Liver (tissue), 9 donors: Measurements from ENCODE around the gene TSPOAP1. TPM values are rescaled to one million over a fixed set of nuclear protein-coding genes. Genes with fewer than 3 reads are reported as not detected.

Source experiments
- DNase-seq: peaks from one replicate; pipeline ENCODE4 v3.0.0-alpha.2; 2017; ENCODE audit warnings: low spot score
- H3K27ac ChIP-seq, 2 donors: one replicate each; pipeline ENCODE4 v1.7.0; 2013; ENCODE audit warnings: inconsistent platforms in 2 of 2, low read length in 2 of 2, control low read depth in 1 of 2, low read depth in 1 of 2, mild to moderate bottlenecking in 1 of 2
- H3K27me3 ChIP-seq, 4 donors: one replicate each; pipeline versions ENCODE4 v1.6.1 to v1.7.0; 2013; ENCODE audit warnings: low read length in 3 of 4, inconsistent platforms in 1 of 4, mild to moderate bottlenecking in 1 of 4, moderate library complexity in 1 of 4; ENCODE audit not compliant: control insufficient read depth in 4 of 4, insufficient read depth in 4 of 4
- H3K36me3 ChIP-seq, 4 donors: one replicate each; pipeline versions ENCODE4 v1.6.1 to v1.7.0; 2013; ENCODE audit warnings: low read length in 3 of 4, mild to moderate bottlenecking in 3 of 4, low read depth in 1 of 4, moderate library complexity in 1 of 4; ENCODE audit not compliant: control insufficient read depth in 4 of 4, insufficient read depth in 3 of 4
- H3K4me1 ChIP-seq, 4 donors: one replicate each; pipeline versions ENCODE4 v1.6.1 to v1.7.0; 2013; ENCODE audit warnings: low read length in 3 of 4, mild to moderate bottlenecking in 3 of 4, moderate library complexity in 1 of 4; ENCODE audit not compliant: control insufficient read depth in 4 of 4, insufficient read depth in 4 of 4
- H3K4me3 ChIP-seq, 3 donors: one replicate each; pipeline versions ENCODE4 v1.6.1 to v1.7.0; 2013; ENCODE audit warnings: low read length in 3 of 3, control low read depth in 1 of 3, low read depth in 1 of 3, mild to moderate bottlenecking in 1 of 3
- H3K9ac ChIP-seq, 2 donors: one replicate each; pipeline ENCODE4 v1.7.0; 2013; ENCODE audit warnings: low read length in 2 of 2, mild to moderate bottlenecking in 2 of 2, moderate library complexity in 2 of 2, control low read depth in 1 of 2, low read depth in 1 of 2
- H3K9me3 ChIP-seq, 4 donors: one replicate each; pipeline versions ENCODE4 v1.6.1 to v1.7.0; 2013; ENCODE audit warnings: low read length in 3 of 4; ENCODE audit not compliant: control insufficient read depth in 4 of 4
- ATF3 ChIP-seq: IDR thresholded peaks from 2 replicates; pipeline ENCODE4 v1.6.1; 2016; ENCODE audit warnings: antibody characterized with exemption
- CTCF ChIP-seq: fragments of 150-350 bp; IDR thresholded peaks from 2 replicates; pipeline ENCODE4 v1.5.1; 2017; ENCODE audit warnings: improper control_type of control experiment, low read depth, low read length; ENCODE audit not compliant: missing input control
- FOXA1 ChIP-seq: IDR thresholded peaks from 2 replicates; pipeline ENCODE4 v1.6.1; 2016; ENCODE audit warnings: antibody characterized with exemption
- FOXA2 ChIP-seq: IDR thresholded peaks from 2 replicates; pipeline ENCODE4 v1.6.1; 2016; ENCODE audit warnings: antibody characterized with exemption
- GABPA ChIP-seq, 2 donors: IDR thresholded peaks in 1 of 2; conservative IDR thresholded peaks in 1 of 2; 2 replicates each; pipeline ENCODE4 v1.6.1; 2016; ENCODE audit warnings: antibody characterized with exemption in 2 of 2, mild to moderate bottlenecking in 1 of 2, moderate library complexity in 1 of 2
- NR2F2 ChIP-seq: IDR thresholded peaks from 2 replicates; pipeline ENCODE4 v1.6.1; 2016; ENCODE audit warnings: antibody characterized with exemption
- RXRA ChIP-seq, 2 donors: IDR thresholded peaks; 2 replicates each; pipeline ENCODE4 v1.6.1; 2017 to 2018; ENCODE audit warnings: antibody characterized with exemption in 2 of 2, mild to moderate bottlenecking in 1 of 2
- SP1 ChIP-seq: IDR thresholded peaks from 2 replicates; pipeline ENCODE4 v1.6.1; 2018; ENCODE audit warnings: antibody characterized with exemption, mild to moderate bottlenecking
- TAF1 ChIP-seq: conservative IDR thresholded peaks from 2 replicates; pipeline ENCODE4 v1.6.1; 2016; ENCODE audit warnings: antibody characterized with exemption, mild to moderate bottlenecking
- WGBS: extraction: QIAGEN DNeasy Blood & Tissue Kit; methylation state at CpG from one replicate; pipeline ENCODE4 v1.1.7; 2013; 5-methylcytosine and 5-hydroxymethylcytosine counted together
- polyA plus RNA-seq, 2 donors: library from polyadenylated mRNA; stranded (reverse) in 1 of 2; unstranded in 1 of 2; fragments of 200-250 nt in 1 of 2; fragments of >200 nt in 1 of 2; fragmentation: Nextera tagmentation in 1 of 2; extraction: Ambion mirVana in 1 of 2; gene quantifications; one replicate each; pipeline versions ENCODE4 v1.2.1 to v1.2.3, GENCODE V29; 2013 to 2015
- total RNA-seq, 2 donors: library from RNA; depleted of rRNA; stranded (reverse); fragments of >200 nt; gene quantifications; one replicate each; pipeline ENCODE4 v1.2.3, GENCODE V29; 2014
- TF ChIP-seq, protein P1 (sequence below): IDR thresholded peaks from 2 replicates; pipeline ENCODE4 v1.6.1; 2016; ENCODE audit warnings: antibody characterized with exemption
- TF ChIP-seq, protein P2 (sequence below): IDR thresholded peaks from 2 replicates; pipeline ENCODE4 v1.6.1; 2016; ENCODE audit warnings: antibody characterized with exemption
- TF ChIP-seq, protein P3 (sequence below): IDR thresholded peaks from 2 replicates; pipeline ENCODE4 v1.6.1; 2016; ENCODE audit warnings: antibody characterized with exemption, mild to moderate bottlenecking
- donor health status: healthy.
- donor health status: healthy.
- donor health status: healthy.
- donor health status: healthy.
- donor health status: healthy.

Gene TSPOAP1
- total and polyA plus RNA-seq, 4 donors = 1.5 to 4.6 (median 2.6) TPM

GRCh38 chr17:58267347-58268324 lies 61.0 kb downstream of the TSPOAP1 start:
- Histone ChIP-seq H3K9me3 (no peaks in the 10 kb centered on the region), H3K27ac (no peak overlapping the region), H3K9ac (no peak overlapping the region), H3K4me1 (no peaks in the 10 kb centered on the region), H3K4me3 (no peak overlapping the region), H3K27me3 (peaks cover 0 to 4% (median 2%) of the 10 kb centered on the region in 4 donors), H3K36me3 (no peaks in the 10 kb centered on the region)
- WGBS = 78% methylated on average over 22 of the region's 22 CpGs
- peak; percentile 25 for DNase-seq
- TF ChIP-seq CTCF = no peak
- TF ChIP-seq NR2F2 = no peak
- TF ChIP-seq, protein P1, sequence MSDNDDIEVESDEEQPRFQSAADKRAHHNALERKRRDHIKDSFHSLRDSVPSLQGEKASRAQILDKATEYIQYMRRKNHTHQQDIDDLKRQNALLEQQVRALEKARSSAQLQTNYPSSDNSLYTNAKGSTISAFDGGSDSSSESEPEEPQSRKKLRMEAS = no peak
- TF ChIP-seq, protein P2, sequence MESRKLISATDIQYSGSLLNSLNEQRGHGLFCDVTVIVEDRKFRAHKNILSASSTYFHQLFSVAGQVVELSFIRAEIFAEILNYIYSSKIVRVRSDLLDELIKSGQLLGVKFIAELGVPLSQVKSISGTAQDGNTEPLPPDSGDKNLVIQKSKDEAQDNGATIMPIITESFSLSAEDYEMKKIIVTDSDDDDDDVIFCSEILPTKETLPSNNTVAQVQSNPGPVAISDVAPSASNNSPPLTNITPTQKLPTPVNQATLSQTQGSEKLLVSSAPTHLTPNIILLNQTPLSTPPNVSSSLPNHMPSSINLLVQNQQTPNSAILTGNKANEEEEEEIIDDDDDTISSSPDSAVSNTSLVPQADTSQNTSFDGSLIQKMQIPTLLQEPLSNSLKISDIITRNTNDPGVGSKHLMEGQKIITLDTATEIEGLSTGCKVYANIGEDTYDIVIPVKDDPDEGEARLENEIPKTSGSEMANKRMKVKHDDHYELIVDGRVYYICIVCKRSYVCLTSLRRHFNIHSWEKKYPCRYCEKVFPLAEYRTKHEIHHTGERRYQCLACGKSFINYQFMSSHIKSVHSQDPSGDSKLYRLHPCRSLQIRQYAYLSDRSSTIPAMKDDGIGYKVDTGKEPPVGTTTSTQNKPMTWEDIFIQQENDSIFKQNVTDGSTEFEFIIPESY = no peak
- no peak for TF ChIP-seq ATF3
- TF ChIP-seq TAF1 = no peak
- no peak for TF ChIP-seq FOXA2
- TF ChIP-seq SP1 = no peak
- TF ChIP-seq FOXA1 = no peak
- TF ChIP-seq RXRA (IDR thresholded peaks at IDR 0.05) = no peak
- TF ChIP-seq GABPA (IDR thresholded peaks at IDR 0.05 in 1 of 2, conservative IDR thresholded peaks at IDR 0.05 in 1 of 2) = no peak
- TF ChIP-seq, protein P3, sequence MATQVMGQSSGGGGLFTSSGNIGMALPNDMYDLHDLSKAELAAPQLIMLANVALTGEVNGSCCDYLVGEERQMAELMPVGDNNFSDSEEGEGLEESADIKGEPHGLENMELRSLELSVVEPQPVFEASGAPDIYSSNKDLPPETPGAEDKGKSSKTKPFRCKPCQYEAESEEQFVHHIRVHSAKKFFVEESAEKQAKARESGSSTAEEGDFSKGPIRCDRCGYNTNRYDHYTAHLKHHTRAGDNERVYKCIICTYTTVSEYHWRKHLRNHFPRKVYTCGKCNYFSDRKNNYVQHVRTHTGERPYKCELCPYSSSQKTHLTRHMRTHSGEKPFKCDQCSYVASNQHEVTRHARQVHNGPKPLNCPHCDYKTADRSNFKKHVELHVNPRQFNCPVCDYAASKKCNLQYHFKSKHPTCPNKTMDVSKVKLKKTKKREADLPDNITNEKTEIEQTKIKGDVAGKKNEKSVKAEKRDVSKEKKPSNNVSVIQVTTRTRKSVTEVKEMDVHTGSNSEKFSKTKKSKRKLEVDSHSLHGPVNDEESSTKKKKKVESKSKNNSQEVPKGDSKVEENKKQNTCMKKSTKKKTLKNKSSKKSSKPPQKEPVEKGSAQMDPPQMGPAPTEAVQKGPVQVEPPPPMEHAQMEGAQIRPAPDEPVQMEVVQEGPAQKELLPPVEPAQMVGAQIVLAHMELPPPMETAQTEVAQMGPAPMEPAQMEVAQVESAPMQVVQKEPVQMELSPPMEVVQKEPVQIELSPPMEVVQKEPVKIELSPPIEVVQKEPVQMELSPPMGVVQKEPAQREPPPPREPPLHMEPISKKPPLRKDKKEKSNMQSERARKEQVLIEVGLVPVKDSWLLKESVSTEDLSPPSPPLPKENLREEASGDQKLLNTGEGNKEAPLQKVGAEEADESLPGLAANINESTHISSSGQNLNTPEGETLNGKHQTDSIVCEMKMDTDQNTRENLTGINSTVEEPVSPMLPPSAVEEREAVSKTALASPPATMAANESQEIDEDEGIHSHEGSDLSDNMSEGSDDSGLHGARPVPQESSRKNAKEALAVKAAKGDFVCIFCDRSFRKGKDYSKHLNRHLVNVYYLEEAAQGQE = no peak
